ENCODE data around the gene REEP1. TPM values are rescaled to one million over a fixed set of nuclear protein-coding genes. Genes with fewer than 3 reads are reported as not detected.

Gene REEP1
- total and polyA plus RNA-seq, 9 of the 15 experiments (the other 6 are each of a cell fraction or from before 2014, with no cell fraction given), result 0.11 to 0.67 (median 0.13) TPM

DNA sequence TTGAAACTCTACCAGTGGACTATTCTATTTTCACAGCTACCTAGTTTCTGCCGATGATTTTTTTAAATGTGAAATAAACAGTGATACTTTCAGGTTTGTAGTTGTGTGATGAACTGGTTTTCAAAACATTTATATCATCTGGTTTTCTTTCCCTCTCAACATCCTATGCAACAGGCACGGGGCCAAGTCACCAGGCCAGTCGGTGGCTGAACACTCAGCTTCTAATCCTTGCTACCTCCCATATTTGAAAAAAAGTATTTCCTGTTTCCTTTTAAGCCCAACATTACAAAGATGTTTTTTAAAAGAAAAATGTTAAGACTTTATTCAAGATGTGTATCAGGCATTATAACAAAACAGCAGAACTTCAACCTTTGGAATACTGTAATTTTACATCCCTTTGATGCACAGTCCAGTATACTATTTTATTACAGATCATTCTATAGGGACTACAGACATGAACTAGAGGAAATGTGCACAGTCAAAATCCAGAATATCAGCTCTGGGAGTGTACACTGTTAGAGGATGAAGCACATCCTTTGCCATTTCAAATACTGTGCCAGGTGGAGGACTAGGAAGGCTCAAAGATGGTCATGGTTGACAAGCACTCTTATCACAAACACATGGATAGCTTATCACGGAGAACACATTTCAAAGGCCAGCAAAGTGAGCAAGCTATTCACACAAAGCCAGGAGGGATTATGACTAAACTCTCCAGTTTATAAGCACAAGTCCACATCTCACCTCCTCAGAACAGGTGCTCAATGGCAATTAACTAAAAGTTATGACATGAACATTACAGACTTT, 123.5 kb downstream of the REEP1 start (continued):
- TF ChIP-seq ZBTB49 (CRISPR knock-in tag; IDR thresholded peaks at IDR 0.05; ENCODE audit: borderline replicate concordance), result no peak
- peak; percentile 68; the same call in 1 of the 2 replicates for TF ChIP-seq RNF2 (IDR thresholded peaks at IDR 0.05)
- no peak for TF ChIP-seq ZNF57 (CRISPR knock-in tag; IDR thresholded peaks at IDR 0.05)
- peak; percentile 79 for TF ChIP-seq ZNF766 (CRISPR knock-in tag; conservative IDR thresholded peaks at IDR 0.05)
- TF ChIP-seq NR1H2 (CRISPR knock-in tag; IDR thresholded peaks at IDR 0.05), result no peak
- TF ChIP-seq LEF1 (IDR thresholded peaks at IDR 0.05), result peak; percentile 86
- TF ChIP-seq ATF1 (CRISPR knock-in tag; IDR thresholded peaks at IDR 0.05), result no peak
- 0 out of 2 replicates have a peak, but pooled peaks have one; percentile 26 for TF ChIP-seq ATF1 (tag; IDR thresholded peaks at IDR 0.05)
- TF ChIP-seq, protein P1, sequence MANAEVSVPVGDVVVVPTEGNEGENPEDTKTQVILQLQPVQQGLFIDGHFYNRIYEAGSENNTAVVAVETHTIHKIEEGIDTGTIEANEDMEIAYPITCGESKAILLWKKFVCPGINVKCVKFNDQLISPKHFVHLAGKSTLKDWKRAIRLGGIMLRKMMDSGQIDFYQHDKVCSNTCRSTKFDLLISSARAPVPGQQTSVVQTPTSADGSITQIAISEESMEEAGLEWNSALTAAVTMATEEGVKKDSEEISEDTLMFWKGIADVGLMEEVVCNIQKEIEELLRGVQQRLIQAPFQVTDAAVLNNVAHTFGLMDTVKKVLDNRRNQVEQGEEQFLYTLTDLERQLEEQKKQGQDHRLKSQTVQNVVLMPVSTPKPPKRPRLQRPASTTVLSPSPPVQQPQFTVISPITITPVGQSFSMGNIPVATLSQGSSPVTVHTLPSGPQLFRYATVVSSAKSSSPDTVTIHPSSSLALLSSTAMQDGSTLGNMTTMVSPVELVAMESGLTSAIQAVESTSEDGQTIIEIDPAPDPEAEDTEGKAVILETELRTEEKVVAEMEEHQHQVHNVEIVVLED (CRISPR knock-in tag; IDR thresholded peaks at IDR 0.05), result peak; percentile 40; the same call in 1 of the 2 replicates
- no peak for TF ChIP-seq ZNF384 (IDR thresholded peaks at IDR 0.05; ENCODE audit: low read depth, low read length)
- TF ChIP-seq, protein P2, sequence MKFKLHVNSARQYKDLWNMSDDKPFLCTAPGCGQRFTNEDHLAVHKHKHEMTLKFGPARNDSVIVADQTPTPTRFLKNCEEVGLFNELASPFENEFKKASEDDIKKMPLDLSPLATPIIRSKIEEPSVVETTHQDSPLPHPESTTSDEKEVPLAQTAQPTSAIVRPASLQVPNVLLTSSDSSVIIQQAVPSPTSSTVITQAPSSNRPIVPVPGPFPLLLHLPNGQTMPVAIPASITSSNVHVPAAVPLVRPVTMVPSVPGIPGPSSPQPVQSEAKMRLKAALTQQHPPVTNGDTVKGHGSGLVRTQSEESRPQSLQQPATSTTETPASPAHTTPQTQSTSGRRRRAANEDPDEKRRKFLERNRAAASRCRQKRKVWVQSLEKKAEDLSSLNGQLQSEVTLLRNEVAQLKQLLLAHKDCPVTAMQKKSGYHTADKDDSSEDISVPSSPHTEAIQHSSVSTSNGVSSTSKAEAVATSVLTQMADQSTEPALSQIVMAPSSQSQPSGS (CRISPR knock-in tag; IDR thresholded peaks at IDR 0.05), result no peak
- TF ChIP-seq NEUROD1 (IDR thresholded peaks at IDR 0.05; ENCODE audit: borderline replicate concordance, low read depth, low read length, partially characterized antibody), result peak; percentile 66
- TF ChIP-seq SMARCE1 (IDR thresholded peaks at IDR 0.05), result peak; percentile 96
- TF ChIP-seq POLR2AphosphoS2 (IDR thresholded peaks at IDR 0.05; ENCODE audit: low read length), result peak; percentile 78
- TF ChIP-seq ZBTB17 (CRISPR knock-in tag; IDR thresholded peaks at IDR 0.05), result 0 out of 2 replicates have a peak, but pooled peaks have one; percentile 38
- peak; percentile 81 for TF ChIP-seq HLTF (IDR thresholded peaks at IDR 0.05)
- 0 out of 2 replicates have a peak, but pooled peaks have one; percentile 46 for TF ChIP-seq RUNX1 (IDR thresholded peaks at IDR 0.05; ENCODE audit: low read depth)
- TF ChIP-seq HNRNPL (IDR thresholded peaks at IDR 0.05; ENCODE audit: low read depth, low read length), result no peak
- 0 out of 2 replicates have a peak, but pooled peaks have one; percentile 4 for TF ChIP-seq EGR1 (conservative IDR thresholded peaks at IDR 0.05)
- no peak for TF ChIP-seq ZNF561 (CRISPR knock-in tag; conservative IDR thresholded peaks at IDR 0.05)
- TF ChIP-seq, protein P3, sequence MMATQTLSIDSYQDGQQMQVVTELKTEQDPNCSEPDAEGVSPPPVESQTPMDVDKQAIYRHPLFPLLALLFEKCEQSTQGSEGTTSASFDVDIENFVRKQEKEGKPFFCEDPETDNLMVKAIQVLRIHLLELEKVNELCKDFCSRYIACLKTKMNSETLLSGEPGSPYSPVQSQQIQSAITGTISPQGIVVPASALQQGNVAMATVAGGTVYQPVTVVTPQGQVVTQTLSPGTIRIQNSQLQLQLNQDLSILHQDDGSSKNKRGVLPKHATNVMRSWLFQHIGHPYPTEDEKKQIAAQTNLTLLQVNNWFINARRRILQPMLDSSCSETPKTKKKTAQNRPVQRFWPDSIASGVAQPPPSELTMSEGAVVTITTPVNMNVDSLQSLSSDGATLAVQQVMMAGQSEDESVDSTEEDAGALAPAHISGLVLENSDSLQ (IDR thresholded peaks at IDR 0.05), result peak; percentile 21; the same call in 1 of the 2 replicates
